Adrenal gland (tissue), 12 donors: Measurements from ENCODE around the gene NDP. TPM values are rescaled to one million over a fixed set of nuclear protein-coding genes. Genes with fewer than 3 reads are reported as not detected.

Source experiments
- DNase-seq, 7 donors: peaks; one replicate each; pipeline ENCODE4 v3.0.0-alpha.2; 2019 to 2020
- H3K27ac ChIP-seq, 5 donors: fragments of 200-600 bp; sonication (generic) in 4 of 5; 1 replicate in 3 of 5; 2 replicates in 2 of 5; pipeline versions ENCODE4 v1.5.1 to v1.8.0; 2016 to 2020; ENCODE audit warnings: mild to moderate bottlenecking in 1 of 5
- H3K27me3 ChIP-seq: fragments of 200-600 bp; 2 replicates; pipeline ENCODE4 v1.8.0; 2021
- H3K36me3 ChIP-seq, 2 donors: fragments of 200-600 bp; replicated peaks in 1 of 2; 1 replicate in 1 of 2; 2 replicates in 1 of 2; pipeline versions ENCODE4 v1.5.1 to v1.8.0; 2018 to 2022
- H3K4me1 ChIP-seq, 2 donors: fragments of 200-600 bp; replicated peaks in 1 of 2; 1 replicate in 1 of 2; 2 replicates in 1 of 2; pipeline versions ENCODE4 v1.5.1 to v1.8.0; 2018 to 2021
- H3K4me3 ChIP-seq, 4 donors: fragments of 200-600 bp; sonication (generic) in 3 of 4; one replicate each; pipeline ENCODE4 v1.5.1; 2016 to 2018
- H3K9me3 ChIP-seq, 3 donors: fragments of 200-600 bp; sonication (generic) in 1 of 3; replicated peaks in 1 of 3; 1 replicate in 2 of 3; 2 replicates in 1 of 3; pipeline versions ENCODE4 v1.5.1 to v1.8.0; 2016 to 2021
- POLR2A ChIP-seq, 2 donors: fragments of 450-650 bp; IDR thresholded peaks; one replicate each; pipeline ENCODE4 v1.6.1; 2017; ENCODE audit warnings: antibody characterized with exemption in 2 of 2, mild to moderate bottlenecking in 2 of 2, moderate library complexity in 1 of 2
- WGBS, 4 donors: extraction: QIAGEN DNeasy Blood & Tissue Kit in 2 of 4; methylation state at CpG; one replicate each; pipeline versions ENCODE4 v1.1.5 to v1.1.7; 2013 to 2017; 5-methylcytosine and 5-hydroxymethylcytosine counted together
- intact Hi-C, 2 donors: fragments of 100-400 bp; cut with DNase I; formaldehyde crosslinking; loops; one replicate each; pipeline versions ENCODE4 v1.14.1 to v1.15.0; 2022 to 2023
- polyA plus RNA-seq, 3 donors: library from polyadenylated mRNA; stranded (reverse); fragments of 200-250 nt in 2 of 3; fragments of 350-450 nt in 1 of 3; fragmentation: Illumina TruSeq in 1 of 3; extraction: RNeasy Lipid Tissue Mini Kit (QIAGEN cat#74804) in 1 of 3; gene quantifications; one replicate each; pipeline ENCODE4 v1.2.3, GENCODE V29; 2013 to 2014
- total RNA-seq, 9 donors: library from RNA; depleted of rRNA in 4 of 9; stranded (reverse); fragments of >200 nt in 4 of 9; fragments of 120-200 nt in 1 of 9; fragmentation: NEBNext Ultra II Directional in 1 of 9; extraction: Animal tissue kit (Norgen Biotek cat#: 25700) in 1 of 9; gene quantifications; one replicate each; pipeline versions ENCODE4 v1.1.0 to v1.2.4, GENCODE V29; 2013 to 2023
- TF ChIP-seq, protein P1 (sequence below), 6 experiments: fragments of 450-650 bp in 4 of 6; fragments of 200-600 bp in 2 of 6; sonication (generic) in 1 of 6; IDR thresholded peaks; 1 replicate in 5 of 6; 2 replicates in 1 of 6; pipeline versions ENCODE4 v1.5.1 to v1.8.0; 2016 to 2021; ENCODE audit warnings: antibody characterized with exemption in 6 of 6, mild to moderate bottlenecking in 2 of 6, moderate library complexity in 1 of 6
- donor health status: healthy with polysubstance abuse.
- donor health status: Bipolar disorder and iron deficiency.
- donor health status: DM: yes; HTN: yes; CAD: no.
- donor health status: DM: no; HTN: no; CAD: no.
- donor health status: DM: no; HTN: no; CAD: no.
- donor health status: DM: yes; HTN: yes; CAD: no.

The NDP gene
- total and polyA plus RNA-seq, 12 donors = 0.07 to 4.3 (median 0.41) TPM; not detected in 4

- Histone ChIP-seq H3K4me1 (no peaks in the 10 kb centered on the region), H3K36me3 (no peaks in the 10 kb centered on the region), H3K9me3 (no peaks in the 10 kb centered on the region), H3K27ac (no peak overlapping the region), H3K27me3 (peaks cover 5% of the 10 kb centered on the region), H3K4me3 (no peak overlapping the region)
- 85 to 100% (median 89%) methylated on average over 1 of the region's 1 CpG for WGBS, 4 donors
- intact Hi-C loops = no loop called here
- no peak for DNase-seq
- no peak for TF ChIP-seq POLR2A (IDR thresholded peaks at IDR 0.05)
- TF ChIP-seq, protein P1, sequence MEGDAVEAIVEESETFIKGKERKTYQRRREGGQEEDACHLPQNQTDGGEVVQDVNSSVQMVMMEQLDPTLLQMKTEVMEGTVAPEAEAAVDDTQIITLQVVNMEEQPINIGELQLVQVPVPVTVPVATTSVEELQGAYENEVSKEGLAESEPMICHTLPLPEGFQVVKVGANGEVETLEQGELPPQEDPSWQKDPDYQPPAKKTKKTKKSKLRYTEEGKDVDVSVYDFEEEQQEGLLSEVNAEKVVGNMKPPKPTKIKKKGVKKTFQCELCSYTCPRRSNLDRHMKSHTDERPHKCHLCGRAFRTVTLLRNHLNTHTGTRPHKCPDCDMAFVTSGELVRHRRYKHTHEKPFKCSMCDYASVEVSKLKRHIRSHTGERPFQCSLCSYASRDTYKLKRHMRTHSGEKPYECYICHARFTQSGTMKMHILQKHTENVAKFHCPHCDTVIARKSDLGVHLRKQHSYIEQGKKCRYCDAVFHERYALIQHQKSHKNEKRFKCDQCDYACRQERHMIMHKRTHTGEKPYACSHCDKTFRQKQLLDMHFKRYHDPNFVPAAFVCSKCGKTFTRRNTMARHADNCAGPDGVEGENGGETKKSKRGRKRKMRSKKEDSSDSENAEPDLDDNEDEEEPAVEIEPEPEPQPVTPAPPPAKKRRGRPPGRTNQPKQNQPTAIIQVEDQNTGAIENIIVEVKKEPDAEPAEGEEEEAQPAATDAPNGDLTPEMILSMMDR (IDR thresholded peaks at IDR 0.05) = no peak
These were observed 25.2 kb upstream of the NDP start for GRCh38 chrX:43998374-43998773.

- Histone ChIP-seq H3K4me3 (no peak overlapping the region), H3K9me3 (no peaks in the 10 kb centered on the region), H3K27me3 (peaks cover 5% of the 10 kb centered on the region), H3K4me1 (no peaks in the 10 kb centered on the region), H3K27ac (no peak overlapping the region), H3K36me3 (no peaks in the 10 kb centered on the region)
- intact Hi-C loops = no loop called here
- WGBS, 4 donors = 74 to 86% (median 81%) methylated on average over 2 of the region's 2 CpGs
- TF ChIP-seq POLR2A (IDR thresholded peaks at IDR 0.05) = no peak
- DNase-seq = no peak
These were observed 23.3 kb upstream of the NDP start for GRCh38 chrX:43996491-43996890.

GRCh38 chrX:43986083-43986482 lies 12.9 kb upstream of the NDP start:
- intact Hi-C loops = no loop called here
- WGBS, 4 donors = 58 to 84% (median 68%) methylated on average over 5 of the region's 5 CpGs

DNA sequence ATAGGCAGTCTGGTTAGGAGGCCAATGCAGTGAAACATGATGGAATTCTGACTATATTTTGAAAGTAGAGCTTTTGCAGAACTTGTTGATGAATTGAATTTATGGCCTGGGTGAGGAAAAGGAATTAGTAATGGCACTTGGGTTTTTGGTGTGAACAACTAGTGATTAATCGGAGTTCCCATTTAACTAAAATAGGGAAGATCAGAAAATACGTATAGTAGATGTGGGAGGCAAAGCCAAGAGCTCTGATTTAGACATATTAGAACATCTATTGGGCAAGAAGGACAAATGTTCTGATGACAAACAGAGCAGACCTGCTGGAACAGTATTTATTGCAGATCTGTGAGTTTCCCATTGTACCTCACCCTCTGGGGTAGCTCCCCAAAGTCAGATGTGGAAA lies 12.3 kb upstream of the NDP start:
- Histone ChIP-seq H3K4me1 (no peaks in the 10 kb centered on the region), H3K36me3 (no peaks in the 10 kb centered on the region), H3K9me3 (no peaks in the 10 kb centered on the region), H3K4me3 (no peak overlapping the region), H3K27ac (no peak overlapping the region), H3K27me3 (no peaks in the 10 kb centered on the region)
- no peak for TF ChIP-seq POLR2A (IDR thresholded peaks at IDR 0.05)
- TF ChIP-seq, protein P1 (IDR thresholded peaks at IDR 0.05) = no peak
- intact Hi-C loops = no loop called here
- DNase-seq = no peak
- 76 to 91% (median 87%) methylated on average over 2 of the region's 2 CpGs for WGBS, 4 donors

More at GRCh38 chrX:43986083-43986482, 12.9 kb upstream of the NDP start:
- no peaks in the 10 kb centered on the region for H3K9me3 ChIP-seq
- no peak overlapping the region for H3K27ac ChIP-seq
- no peaks in the 10 kb centered on the region for H3K27me3 ChIP-seq
- TF ChIP-seq, protein P1 (IDR thresholded peaks at IDR 0.05) = no peak
- no peak for TF ChIP-seq POLR2A (IDR thresholded peaks at IDR 0.05)
- no peaks in the 10 kb centered on the region for H3K36me3 ChIP-seq
- no peak for DNase-seq
- H3K4me3 ChIP-seq = no peak overlapping the region
- H3K4me1 ChIP-seq = no peaks in the 10 kb centered on the region

- Histone ChIP-seq H3K27me3 (peaks cover 16% of the 10 kb centered on the region), H3K36me3 (no peaks in the 10 kb centered on the region), H3K9me3 (no peaks in the 10 kb centered on the region), H3K4me3 (no peak overlapping the region), H3K27ac (no peak overlapping the region), H3K4me1 (no peaks in the 10 kb centered on the region)
- no peak for DNase-seq
- WGBS, 4 donors = 74 to 85% (median 76%) methylated on average over 3 of the region's 3 CpGs
- intact Hi-C loops = no loop called here
- no peak for TF ChIP-seq POLR2A (IDR thresholded peaks at IDR 0.05)
- TF ChIP-seq, protein P1 (IDR thresholded peaks at IDR 0.05) = no peak
These were observed 5.0 kb upstream of the NDP start for GRCh38 chrX:43978226-43978625.
